Endothelial cell of umbilical vein (primary cell): ENCODE measurements around the gene TNFAIP8L3. TPM values are rescaled to one million over a fixed set of nuclear protein-coding genes. Genes with fewer than 3 reads are reported as not detected.

Experiments used
- BruUV-seq: library from RNA; stranded (reverse); fragments of 400-500 nt; replicated peaks from 2 replicates; lab custom pipeline; 2021; lab: Mats Ljungman, UMichigan
- CTCF ChIA-PET: fragments of 300-600, 350-600 bp; sonication (Branson Sonifier 250); formaldehyde crosslinking; loops from one replicate; lab custom pipeline; 2021; ENCODE audit warnings: antibody characterized with exemption, inconsistent platforms; lab: Charles Lee
- POLR2A ChIA-PET: fragments of 300-600, 350-600 bp; sonication (Branson Sonifier 250); formaldehyde crosslinking; loops from one replicate; lab custom pipeline; 2021; ENCODE audit warnings: antibody characterized with exemption, inconsistent platforms; lab: Charles Lee
- DNase-seq: peaks from one replicate; pipeline ENCODE4 v3.0.0-alpha.2; 2011; ENCODE audit warnings: low read depth, low spot score
- FAIRE-seq: peaks from 2 replicates; lab custom pipeline; 2011; peaks lifted over from hg19 to GRCh38; lab: Jason Lieb, UNC
- H2AFZ ChIP-seq: 2 replicates; pipeline ENCODE4 v1.6.0; 2012; ENCODE audit warnings: low read depth, low read length, control low read depth, inconsistent platforms
- H3K27ac ChIP-seq: 2 replicates; pipeline ENCODE4 v1.5.1; 2011; ENCODE audit warnings: low read depth, mild to moderate bottlenecking, control low read depth, low read length, moderate library complexity; ENCODE audit not compliant: insufficient read depth
- H3K27me3 ChIP-seq, 2 experiments: 2 replicates each; pipeline versions ENCODE4 v1.6.0 to v1.6.1; 2011; ENCODE audit warnings: low read length in 2 of 2, mixed read lengths in 1 of 2; ENCODE audit not compliant: control insufficient read depth in 2 of 2, insufficient read depth in 2 of 2
- H3K36me3 ChIP-seq, 2 experiments: 2 replicates in 1 of 2; 3 replicates in 1 of 2; pipeline ENCODE4 v1.5.1; 2011; ENCODE audit warnings: low read length in 2 of 2, mild to moderate bottlenecking in 1 of 2, moderate library complexity in 1 of 2; ENCODE audit not compliant: control insufficient read depth in 2 of 2, insufficient read depth in 2 of 2; ENCODE audit errors: extremely low read depth in 1 of 2
- H3K4me1 ChIP-seq: 3 replicates; pipeline ENCODE4 v1.5.1; 2011; ENCODE audit warnings: mild to moderate bottlenecking, low read length; ENCODE audit not compliant: control insufficient read depth, insufficient read depth; ENCODE audit errors: extremely low read depth
- H3K4me2 ChIP-seq: 2 replicates; pipeline ENCODE4 v1.6.1; 2011; ENCODE audit warnings: low read length, control low read depth, mixed read lengths; ENCODE audit not compliant: insufficient read depth
- H3K4me3 ChIP-seq, 3 experiments: fragments of 200-600 bp in 1 of 3; sonication (generic), shearing (Covaris generic) in 1 of 3; replicated peaks in 1 of 3; 2 replicates each; pipeline ENCODE4 v1.5.1; 2011 to 2016; ENCODE audit warnings: control low read depth in 3 of 3, low read length in 3 of 3, mild to moderate bottlenecking in 2 of 3, inconsistent platforms in 1 of 3, low read depth in 1 of 3, moderate library complexity in 1 of 3; ENCODE audit not compliant: insufficient read depth in 1 of 3
- H3K79me2 ChIP-seq: 2 replicates; pipeline ENCODE4 v1.6.0; 2012; ENCODE audit warnings: low read length, inconsistent platforms; ENCODE audit not compliant: control insufficient read depth, insufficient read depth
- H3K9ac ChIP-seq: replicated peaks from 2 replicates; pipeline ENCODE3; 2011; ENCODE audit warnings: low read length, control low read depth; ENCODE audit not compliant: insufficient read depth; ENCODE audit errors: extremely low read depth
- H3K9me1 ChIP-seq: replicated peaks from 3 replicates; pipeline ENCODE4 v1.6.0; 2011; ENCODE audit warnings: mild to moderate bottlenecking, low read length; ENCODE audit not compliant: control insufficient read depth, insufficient read depth; ENCODE audit errors: extremely low read depth
- H3K9me3 ChIP-seq: replicated peaks from 2 replicates; pipeline ENCODE4 v1.5.1; 2012; ENCODE audit warnings: low read length, inconsistent platforms; ENCODE audit not compliant: control insufficient read depth, insufficient read depth
- H4K20me1 ChIP-seq: replicated peaks from 2 replicates; pipeline ENCODE3; 2011; ENCODE audit warnings: mild to moderate bottlenecking, low read length; ENCODE audit not compliant: control insufficient read depth, insufficient read depth; ENCODE audit errors: extremely low read depth
- EZH2 ChIP-seq: IDR thresholded peaks from 2 replicates; pipeline ENCODE4 v1.6.1; 2012; ENCODE audit warnings: borderline replicate concordance, low read depth, mild to moderate bottlenecking, moderate library complexity, low read length, inconsistent platforms; ENCODE audit not compliant: severe bottlenecking
- FOS ChIP-seq: IDR thresholded peaks from 2 replicates; pipeline ENCODE4 v1.6.1; 2011; ENCODE audit warnings: mild to moderate bottlenecking, low read length, moderate library complexity, borderline replicate concordance; ENCODE audit not compliant: insufficient read depth
- GATA2 ChIP-seq: IDR thresholded peaks from 2 replicates; pipeline ENCODE4 v1.7.0; 2011; ENCODE audit warnings: low read depth, mild to moderate bottlenecking, moderate library complexity, mixed read lengths, low read length; ENCODE audit not compliant: insufficient read length, insufficient read depth
- MYC ChIP-seq: IDR thresholded peaks from one replicate; pipeline ENCODE4 v1.6.1; 2011; ENCODE audit warnings: mild to moderate bottlenecking, low read depth, low read length
- POLR2A ChIP-seq: IDR thresholded peaks from 2 replicates; pipeline ENCODE4 v1.6.1; 2012; ENCODE audit warnings: low read depth, mild to moderate bottlenecking, control low read depth, low read length
- POLR2AphosphoS5 ChIP-seq: IDR thresholded peaks from 2 replicates; pipeline ENCODE4 v1.6.1; 2012; ENCODE audit warnings: low read depth, mild to moderate bottlenecking, control low read depth, low read length, moderate library complexity; ENCODE audit not compliant: insufficient read depth
- dilution Hi-C: fragments of 300-500 bp; cut with MboI; formaldehyde crosslinking; loops from one replicate; pipeline ENCODE4 v1.15.0; 2019; ENCODE audit warnings: low sequenced_read_pairs; ENCODE audit not compliant: extremely low pct_ligation_motif_present
- intact Hi-C: fragments of 100-400 bp; cut with micrococcal nuclease; formaldehyde crosslinking; loops from one replicate; pipeline ENCODE4 v1.10.0; 2022
- polyA plus RNA-seq, 4 experiments: library from polyadenylated mRNA; depleted of rRNA in 3 of 4; stranded (reverse) in 3 of 4; unstranded in 1 of 4; fragments of >200 nt; gene quantifications; 2 replicates each; pipeline versions ENCODE4 v1.2.1 to v1.2.3, GENCODE V29; 2011 to 2012; ENCODE audit warnings: missing spikeins in 1 of 4
- total RNA-seq: library from RNA; stranded (reverse); gene quantifications from 2 replicates; pipeline ENCODE4 v1.2.3, GENCODE V29; 2021
- TF ChIP-seq, protein P1 (sequence below): IDR thresholded peaks from 2 replicates; pipeline ENCODE4 v1.6.1; 2011; ENCODE audit not compliant: insufficient read depth, insufficient read length

TNFAIP8L3 gene
- total and polyA plus RNA-seq, 2 donors (not counting 3 experiments of a cell fraction or from before 2014, with no cell fraction given) = 8.8 to 38.3 TPM

- Histone ChIP-seq H3K9me3 (no peaks in the 10 kb centered on the region), H3K9ac (no peak overlapping the region), H3K79me2 (no peaks in the 10 kb centered on the region), H3K4me1 (peaks cover 31% of the 10 kb centered on the region), H3K4me3 (no peak overlapping the region), H3K4me2 (no peak overlapping the region), H4K20me1 (no peaks in the 10 kb centered on the region), H3K27ac (no peak overlapping the region), H3K9me1 (no peaks in the 10 kb centered on the region), H3K27me3 (no peaks in the 10 kb centered on the region), H2AFZ (no peak overlapping the region), H3K36me3 (no peaks in the 10 kb centered on the region)
- DNase-seq = no peak
- dilution Hi-C loops (no loop called here), intact Hi-C loops (no loop called here)
- BruUV-seq = no TSS peak
- FAIRE-seq = no peak
- CTCF ChIA-PET = interaction anchor here (0.9 to 1.9 kb wide), 3 partner anchors 14 to 44 kb away, joined by 3 to 6 read pairs (median 4); no protein-coding TSS in a partner anchor
- TF ChIP-seq GATA2 (no peak), POLR2AphosphoS5 (no peak), EZH2 (no peak)
- TF ChIP-seq, protein P1, sequence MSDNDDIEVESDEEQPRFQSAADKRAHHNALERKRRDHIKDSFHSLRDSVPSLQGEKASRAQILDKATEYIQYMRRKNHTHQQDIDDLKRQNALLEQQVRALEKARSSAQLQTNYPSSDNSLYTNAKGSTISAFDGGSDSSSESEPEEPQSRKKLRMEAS = no peak
- POLR2A ChIA-PET = interaction anchor here (0.7 to 1.1 kb wide), 2 partner anchors 9 to 22 kb away, joined by 3 to 5 read pairs; no protein-coding TSS in a partner anchor
Measured at GRCh38 chr15:51119120-51119519, 24.4 kb upstream of the TNFAIP8L3 start.

GRCh38 chr15:51117270-51117669 lies 22.6 kb upstream of the TNFAIP8L3 start:
- intact Hi-C loops (no loop called here), dilution Hi-C loops (no loop called here)
- no peaks in the 10 kb centered on the region for H3K9me1 ChIP-seq
- H3K9me3 ChIP-seq = no peaks in the 10 kb centered on the region
- POLR2A ChIA-PET = no interaction called here
- H3K36me3 ChIP-seq = no peaks in the 10 kb centered on the region
- CTCF ChIA-PET = interaction anchor here (0.9 to 1.0 kb wide), 2 partner anchors 8 to 12 kb away, joined by 3 to 4 read pairs; no protein-coding TSS in a partner anchor
- no peaks in the 10 kb centered on the region for H3K27me3 ChIP-seq
- no peaks in the 10 kb centered on the region for H3K79me2 ChIP-seq
- H2AFZ ChIP-seq = no peak overlapping the region
- peaks cover 30% of the 10 kb centered on the region for H3K4me1 ChIP-seq
- FAIRE-seq (no peak), DNase-seq (no peak)
- no peaks in the 10 kb centered on the region for H4K20me1 ChIP-seq
- BruUV-seq = no TSS peak
- no peak overlapping the region for H3K9ac ChIP-seq
- H3K27ac ChIP-seq = no peak overlapping the region
- H3K4me2 ChIP-seq = no peak overlapping the region
- H3K4me3 ChIP-seq = no peak overlapping the region
- TF ChIP-seq GATA2 = no peak
- no peak for TF ChIP-seq MYC
- TF ChIP-seq FOS = peak; percentile 45
- no peak for TF ChIP-seq POLR2A
- TF ChIP-seq, protein P1 = no peak
- no peak for TF ChIP-seq EZH2
